ENCODE measurements around the gene NUDT22. TPM values are rescaled to one million over a fixed set of nuclear protein-coding genes. Genes with fewer than 3 reads are reported as not detected.
A peak's percentile ranks its signal among the peaks of the same experiment; 100 is the strongest.

The NUDT22 gene
- total RNA-seq, 1 experiment from 2014 or later: 72.4 TPM

DNA sequence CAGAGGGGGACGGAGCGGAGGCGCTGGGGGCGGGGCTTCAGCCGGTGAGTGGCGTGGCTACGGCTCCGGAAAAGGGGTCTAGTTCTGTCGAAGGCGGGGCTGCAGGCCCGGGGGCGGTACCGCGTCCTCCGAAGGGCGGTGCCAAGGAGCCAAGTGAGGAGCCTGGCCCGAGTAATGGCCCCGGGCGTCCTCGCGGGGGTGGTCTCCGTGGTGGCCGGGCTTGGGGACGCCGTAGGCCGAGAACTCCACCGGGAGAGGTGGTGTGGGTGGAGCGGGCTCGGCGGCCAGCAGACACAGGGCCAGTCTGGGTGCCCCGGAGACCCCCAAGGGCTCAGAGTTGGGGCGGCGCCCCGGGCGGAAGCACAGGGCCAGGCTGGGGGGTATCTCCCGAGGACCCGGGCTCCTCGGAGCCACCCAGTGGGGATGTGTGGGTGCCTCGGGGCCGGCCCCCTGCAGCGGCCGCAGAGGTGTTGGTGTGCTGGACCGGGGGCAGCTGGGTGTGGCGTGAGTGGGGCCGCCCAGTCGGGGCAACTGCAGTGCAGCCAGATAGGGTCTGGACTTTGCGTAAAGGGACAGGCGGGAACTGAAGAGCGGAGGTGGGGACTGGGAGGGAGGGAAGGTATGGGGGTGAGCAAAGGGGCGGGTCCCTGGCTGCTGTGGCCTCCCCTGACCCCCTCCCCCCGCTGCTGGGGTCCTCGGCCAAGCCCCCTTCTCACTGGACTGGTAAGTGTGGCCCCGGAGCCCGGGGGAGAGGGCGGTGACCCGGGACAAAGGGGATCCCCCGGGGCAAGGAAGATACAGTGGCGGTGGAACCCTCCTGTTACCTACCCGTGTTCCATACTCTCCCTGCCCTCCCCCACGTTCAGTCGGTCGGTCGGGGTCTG, 15.7 kb downstream of the NUDT22 start:
- ChIA-PET POLR2A (ENCODE audit: low non-redundant PET) (no interaction called here), CTCF (interaction anchor here (0.7 to 0.8 kb wide), 2 partner anchors 60 to 63 kb away, joined by 3 read pairs; no protein-coding TSS in a partner anchor)
- Histone ChIP-seq H3K27me3 (replicated peaks; ENCODE audit: insufficient read depth, low read depth, low read length, poor library complexity) (no peaks in the 10 kb centered on the region), H3K27ac (ENCODE audit: low read depth, low read length, poor library complexity, severe bottlenecking) (peak overlapping the region; percentile 91), H3K4me3 (ENCODE audit: low read depth, low read length, poor library complexity, severe bottlenecking) (peak overlapping the region; percentile 86), H3K4me1 (ENCODE audit: insufficient read depth, low read length, poor library complexity, severe bottlenecking) (peaks cover 9% of the 10 kb centered on the region), H3K9me3 (ENCODE audit: low read depth, low read length, poor library complexity, severe bottlenecking) (no peaks in the 10 kb centered on the region), H3K36me3 (ENCODE audit: insufficient read depth, low read length, poor library complexity, severe bottlenecking) (peaks cover 27% of the 10 kb centered on the region)
- intact Hi-C loops (cut with micrococcal nuclease; ENCODE audit: unreplicated experiment): loop anchor here (2.0 kb wide), 1 partner anchor 63 kb away; the partner anchor contains the start of gene ESRRA
- BruUV-seq (replicated peaks): TSS peak; percentile 55
- no peak for TF ChIP-seq EZH2 (IDR thresholded peaks at IDR 0.05; ENCODE audit: borderline replicate concordance, low read depth, low read length, poor library complexity, severe bottlenecking)
- TF ChIP-seq CTCF (conservative IDR thresholded peaks at IDR 0.05; ENCODE audit: low read depth, low read length): no peak
- DNase-seq (ENCODE audit: low spot score): peak; percentile 55

GRCh38 chr11:64243236-64243854, 17.3 kb downstream of the NUDT22 start:
- DNase-seq (ENCODE audit: low spot score): no peak
- TF ChIP-seq EZH2 (IDR thresholded peaks at IDR 0.05; ENCODE audit: borderline replicate concordance, low read depth, low read length, poor library complexity, severe bottlenecking) (no peak), CTCF (conservative IDR thresholded peaks at IDR 0.05; ENCODE audit: low read depth, low read length) (no peak)
- ChIA-PET CTCF (no interaction called here), POLR2A (ENCODE audit: low non-redundant PET) (interaction anchor here (0.6 kb wide), 1 partner anchor 520 kb away, joined by 5 read pairs; no protein-coding TSS in a partner anchor)
- BruUV-seq (replicated peaks): no TSS peak
- no peak overlapping the region for H3K4me3 ChIP-seq (ENCODE audit: low read depth, low read length, poor library complexity, severe bottlenecking)
- no peak overlapping the region for H3K27ac ChIP-seq (ENCODE audit: low read depth, low read length, poor library complexity, severe bottlenecking)
- peaks cover 16% of the 10 kb centered on the region for H3K4me1 ChIP-seq (ENCODE audit: insufficient read depth, low read length, poor library complexity, severe bottlenecking)
- intact Hi-C loops (cut with micrococcal nuclease; ENCODE audit: unreplicated experiment): no loop called here
- no peaks in the 10 kb centered on the region for H3K27me3 ChIP-seq (replicated peaks; ENCODE audit: insufficient read depth, low read depth, low read length, poor library complexity)
- no peaks in the 10 kb centered on the region for H3K9me3 ChIP-seq (ENCODE audit: low read depth, low read length, poor library complexity, severe bottlenecking)
- H3K36me3 ChIP-seq (ENCODE audit: insufficient read depth, low read length, poor library complexity, severe bottlenecking): peaks cover 16% of the 10 kb centered on the region

GRCh38 chr11:64244107-64244506, 18.0 kb downstream of the NUDT22 start:
- ChIA-PET POLR2A (ENCODE audit: low non-redundant PET) (interaction anchor here (0.6 kb wide), 1 partner anchor 520 kb away, joined by 5 read pairs; no protein-coding TSS in a partner anchor), CTCF (no interaction called here)
- DNase-seq (ENCODE audit: low spot score): no peak
- TF ChIP-seq CTCF (conservative IDR thresholded peaks at IDR 0.05; ENCODE audit: low read depth, low read length): no peak
- TF ChIP-seq EZH2 (IDR thresholded peaks at IDR 0.05; ENCODE audit: borderline replicate concordance, low read depth, low read length, poor library complexity, severe bottlenecking): no peak
- no peak overlapping the region for H3K4me3 ChIP-seq (ENCODE audit: low read depth, low read length, poor library complexity, severe bottlenecking)
- H3K9me3 ChIP-seq (ENCODE audit: low read depth, low read length, poor library complexity, severe bottlenecking): no peaks in the 10 kb centered on the region
- no TSS peak for BruUV-seq (replicated peaks)
- intact Hi-C loops (cut with micrococcal nuclease; ENCODE audit: unreplicated experiment): no loop called here
- peaks cover 12% of the 10 kb centered on the region for H3K36me3 ChIP-seq (ENCODE audit: insufficient read depth, low read length, poor library complexity, severe bottlenecking)
- peaks cover 16% of the 10 kb centered on the region for H3K4me1 ChIP-seq (ENCODE audit: insufficient read depth, low read length, poor library complexity, severe bottlenecking)
- no peaks in the 10 kb centered on the region for H3K27me3 ChIP-seq (replicated peaks; ENCODE audit: insufficient read depth, low read depth, low read length, poor library complexity)
- H3K27ac ChIP-seq (ENCODE audit: low read depth, low read length, poor library complexity, severe bottlenecking): no peak overlapping the region

All from A673 (cell line).